Posterior cingulate gyrus (tissue), 11 donors: ENCODE measurements around the gene ABCA1.

Source experiments
- DNase-seq, 10 donors: peaks; one replicate each; pipeline versions ENCODE4 v3.0.0 to v3.0.0-alpha.2; 2020 to 2021; ENCODE audit warnings: mixed read lengths in 3 of 10
- intact Hi-C: fragments of 100-400 bp; cut with DNase I; formaldehyde crosslinking; loops from one replicate; pipeline ENCODE4 v1.15.1; 2023

The ABCA1 gene

DNA sequence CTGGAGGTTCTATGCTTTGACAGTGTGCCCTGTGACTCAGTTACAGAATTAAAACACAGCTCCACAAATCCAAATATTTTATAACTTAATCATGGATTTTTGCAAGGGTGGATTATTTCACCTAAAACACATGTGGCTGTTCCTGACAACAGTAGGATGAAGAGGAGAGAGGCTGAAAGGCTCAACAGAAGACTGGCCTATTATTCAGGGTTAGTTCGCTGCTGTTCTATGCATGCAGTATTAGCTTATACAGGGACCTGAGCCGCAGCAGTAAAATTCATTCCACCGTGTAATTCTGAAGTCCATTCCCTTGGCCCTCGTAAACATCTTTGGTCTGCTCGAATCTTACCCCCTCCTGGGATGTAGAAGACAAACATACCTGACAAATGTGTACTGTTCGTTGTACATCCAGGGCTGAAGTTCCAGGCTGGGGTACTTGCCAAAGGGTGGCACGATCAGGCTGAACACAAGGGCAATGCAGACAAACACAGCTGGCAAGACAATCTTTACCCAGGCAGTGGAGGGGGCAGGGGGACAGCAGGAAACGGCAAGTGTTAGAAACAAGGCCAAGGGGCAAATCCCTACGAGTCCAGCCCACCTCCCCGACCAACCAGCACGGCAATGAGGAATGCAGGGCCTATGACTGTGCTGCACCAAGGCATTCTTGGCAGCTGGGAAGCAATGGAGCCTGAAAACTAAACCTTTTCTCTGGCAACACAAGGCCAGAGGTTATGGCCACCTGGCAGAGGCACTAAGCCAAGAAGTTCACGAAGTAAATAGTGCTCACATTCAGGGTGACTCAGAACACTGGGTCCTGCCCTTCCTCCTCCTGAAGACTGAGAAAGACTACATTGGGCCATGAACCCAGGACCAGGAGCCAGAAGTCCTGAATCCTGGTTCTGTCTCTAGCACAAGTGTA lies 117.3 kb downstream of the ABCA1 start:
- peak in 2 of 10 donors; percentile 28 to 34 for DNase-seq
- intact Hi-C loops: no loop called here

DNA sequence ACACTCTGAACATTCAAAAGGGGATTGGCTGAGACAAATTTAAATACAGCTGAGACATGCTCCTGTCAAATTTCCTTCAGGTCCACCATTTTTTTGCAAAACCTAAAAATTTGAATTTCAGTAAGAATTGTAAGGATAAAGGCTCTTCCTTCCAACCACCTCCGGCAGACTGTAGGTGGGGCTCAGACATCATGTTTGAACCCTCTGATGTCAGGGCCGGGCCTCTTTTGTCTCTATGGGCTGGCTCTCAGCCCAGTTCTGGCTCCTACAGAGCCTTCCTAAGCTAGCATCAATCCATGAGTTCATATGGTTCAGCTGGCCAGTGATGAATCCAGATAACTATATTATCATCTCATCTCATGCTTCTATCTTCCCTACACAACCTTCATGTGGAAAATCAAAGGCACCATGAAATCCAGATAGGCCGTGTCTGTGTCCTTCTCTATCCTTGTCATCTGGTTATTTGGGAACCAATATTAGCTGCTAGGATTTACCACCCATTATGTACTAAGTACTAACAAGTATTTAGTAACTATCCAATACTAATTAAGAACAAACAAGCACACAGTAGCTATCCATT lies 119.8 kb downstream of the ABCA1 start:
- peak in 5 of 10 donors; percentile 39 to 92 (median 43) for DNase-seq
- intact Hi-C loops: no loop called here

DNA sequence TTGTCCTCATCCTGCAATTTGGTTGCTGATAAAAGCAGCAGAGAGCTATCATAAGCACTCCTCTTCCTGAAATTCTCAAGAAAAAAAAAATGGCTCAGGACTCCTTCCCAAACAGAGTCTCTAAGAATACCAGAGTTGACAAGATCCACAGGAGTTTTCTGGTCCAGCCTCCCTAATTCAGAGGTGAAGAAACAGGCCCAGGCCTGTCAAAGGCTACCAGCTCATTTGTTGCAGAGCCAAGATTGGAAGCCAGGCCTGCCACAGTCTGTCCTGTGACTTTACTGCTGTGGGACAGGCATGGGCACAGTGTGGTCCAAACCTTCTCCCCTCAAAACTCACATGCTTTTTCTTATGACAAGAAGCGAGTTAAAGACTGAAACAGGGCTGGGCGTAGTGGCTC lies 122.5 kb downstream of the ABCA1 start:
- intact Hi-C loops: no loop called here

DNA sequence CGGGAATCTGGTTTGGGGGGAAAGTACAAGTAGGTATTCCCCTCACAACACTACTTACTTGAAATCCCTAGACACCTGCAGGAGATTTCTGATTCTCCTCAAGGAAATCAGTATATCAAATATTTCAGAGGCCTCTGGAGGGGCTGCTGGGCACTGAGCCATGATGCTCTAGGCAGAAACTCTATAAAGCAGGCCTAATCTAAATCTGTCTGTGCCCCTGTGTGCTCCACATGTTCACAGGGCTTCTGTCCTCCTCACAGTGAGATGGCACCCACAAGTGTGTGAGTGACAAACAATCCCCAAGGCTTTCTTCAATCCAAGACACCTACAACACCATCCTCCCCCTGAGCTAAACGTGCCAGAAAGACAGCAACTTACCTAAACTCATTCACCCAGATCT lies 125.0 kb downstream of the ABCA1 start:
- intact Hi-C loops: no loop called here
- no peak for DNase-seq

More for the DNA sequence above, 122.5 kb downstream of the ABCA1 start:
- DNase-seq: no peak

DNA sequence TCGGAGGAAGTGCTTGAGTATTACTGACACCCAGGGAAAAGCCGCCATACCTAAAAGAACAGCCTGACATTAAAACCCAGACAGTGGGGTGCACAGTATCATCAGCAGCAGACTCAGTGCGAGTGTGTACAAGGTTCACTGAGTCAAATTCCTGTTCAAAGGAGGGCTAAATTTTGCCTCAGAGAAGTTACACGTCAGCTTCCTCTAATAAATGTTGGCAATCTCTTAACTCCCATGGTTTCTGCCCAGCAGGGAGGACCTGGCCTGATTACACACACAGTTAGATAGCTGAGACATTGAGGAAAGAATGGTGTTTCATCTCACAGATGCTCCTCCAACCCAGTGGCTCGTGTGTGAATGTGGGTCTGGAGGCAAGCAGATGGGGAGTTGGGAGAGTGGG lies 125.8 kb downstream of the ABCA1 start:
- intact Hi-C loops: no loop called here

DNA sequence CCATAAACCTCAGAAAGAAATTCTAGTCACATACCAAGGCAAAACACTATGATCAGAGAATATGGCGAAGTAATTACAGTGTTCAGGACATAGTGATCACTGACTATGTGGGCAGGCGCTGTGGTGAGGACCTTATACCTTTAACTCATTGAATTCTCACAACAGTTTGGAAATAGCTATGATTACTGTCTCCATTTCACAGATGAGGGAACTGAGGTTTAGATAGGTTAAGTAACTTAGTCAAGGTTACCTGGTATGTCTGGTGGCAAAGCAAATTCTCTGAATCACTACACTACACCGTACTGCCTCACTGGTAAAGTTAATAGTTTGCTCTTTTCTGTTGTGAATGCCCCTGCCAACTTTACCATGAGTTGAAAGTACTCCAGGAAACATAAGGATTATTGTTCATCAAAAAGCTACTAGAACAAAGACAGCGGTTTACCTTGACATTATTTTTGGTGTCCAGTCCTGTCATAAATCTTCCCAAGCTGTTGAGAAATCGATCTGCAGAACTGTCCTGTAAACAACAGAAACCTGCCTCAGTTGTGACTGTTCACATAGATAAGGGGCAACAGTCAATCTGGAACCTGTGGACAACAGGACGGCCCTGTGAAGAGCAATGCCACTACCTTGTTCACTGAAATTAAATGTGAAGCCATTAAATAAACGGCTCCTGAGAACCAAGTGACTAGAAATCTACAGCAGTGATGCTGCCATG lies 127.7 kb downstream of the ABCA1 start:
- DNase-seq: no peak
- intact Hi-C loops: no loop called here

More for the DNA sequence above, 125.8 kb downstream of the ABCA1 start:
- no peak for DNase-seq

DNA sequence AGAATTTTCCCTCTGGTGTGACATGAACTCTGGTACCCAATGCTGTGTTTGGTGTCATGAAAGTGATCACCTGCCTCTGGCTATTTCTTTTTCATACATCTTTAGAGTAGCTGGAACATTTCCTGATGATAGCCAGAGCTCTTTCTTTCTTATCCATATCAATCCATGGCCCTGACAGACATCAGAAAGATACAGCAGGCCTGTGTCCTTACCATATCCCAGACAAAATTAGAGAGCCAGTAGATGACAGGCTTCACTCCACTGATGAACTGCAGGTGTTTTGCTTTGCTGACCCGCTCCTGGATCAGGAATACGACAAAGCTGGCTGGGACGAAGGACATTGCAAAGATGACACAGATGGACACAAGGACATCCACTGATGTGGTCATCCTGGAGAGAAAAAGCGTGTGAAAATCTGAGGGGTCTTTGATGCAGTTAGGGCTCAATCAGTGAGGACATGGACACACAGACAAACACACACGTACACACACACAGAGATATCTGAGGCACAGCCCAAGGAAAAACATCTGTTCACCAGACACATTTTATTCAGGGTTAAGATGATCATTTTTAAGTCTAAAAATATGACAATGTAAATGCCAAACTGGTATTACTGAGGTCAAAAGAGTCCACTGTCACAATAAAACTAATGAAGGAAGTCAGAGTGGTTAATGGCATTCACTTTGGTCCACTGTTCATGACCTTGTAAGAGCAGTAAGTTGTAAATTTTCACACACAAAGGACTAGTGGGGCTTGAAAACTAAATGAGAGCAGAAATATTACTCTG lies 129.6 kb downstream of the ABCA1 start:
- no peak for DNase-seq
- intact Hi-C loops: no loop called here

DNA sequence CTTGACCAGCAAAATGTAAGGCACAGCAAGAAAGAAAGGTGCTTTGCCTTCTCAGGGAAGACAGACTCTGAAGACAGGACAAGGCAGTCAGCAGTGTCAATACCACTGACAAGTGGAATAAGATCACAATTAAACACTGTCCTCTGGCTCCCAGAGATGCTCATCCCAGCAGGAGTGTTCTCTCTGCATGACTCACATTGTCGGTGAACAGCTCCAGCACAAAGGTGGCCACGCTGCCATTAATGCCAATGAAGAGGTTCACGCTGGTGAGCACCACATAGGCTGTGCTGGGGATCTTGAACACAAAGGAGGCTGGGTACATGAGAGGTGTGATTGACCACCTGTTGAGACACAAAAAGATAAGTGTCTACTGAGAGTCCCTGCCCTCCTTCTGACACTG lies 132.1 kb downstream of the ABCA1 start:
- intact Hi-C loops: no loop called here
- no peak for DNase-seq

DNA sequence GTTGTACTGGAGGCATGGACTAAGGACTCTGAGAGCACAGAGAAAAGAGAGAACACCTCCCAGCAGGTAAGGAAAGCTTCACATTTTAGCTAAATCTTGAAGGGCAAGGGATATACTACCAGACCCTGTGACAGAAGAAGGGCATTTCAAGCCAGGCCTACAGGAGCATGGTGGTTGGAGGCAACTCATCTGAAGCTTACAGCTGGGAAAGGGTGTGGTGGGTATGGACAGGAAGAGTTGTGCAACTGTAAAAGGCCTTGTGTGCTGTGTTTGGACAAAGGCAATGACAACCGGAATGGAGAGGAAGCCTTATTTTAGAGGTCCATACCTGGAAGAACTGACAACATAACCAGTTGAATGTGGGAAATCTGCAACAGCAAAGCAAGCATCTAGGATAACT lies 132.9 kb downstream of the ABCA1 start:
- intact Hi-C loops: no loop called here
- DNase-seq: no peak

DNA sequence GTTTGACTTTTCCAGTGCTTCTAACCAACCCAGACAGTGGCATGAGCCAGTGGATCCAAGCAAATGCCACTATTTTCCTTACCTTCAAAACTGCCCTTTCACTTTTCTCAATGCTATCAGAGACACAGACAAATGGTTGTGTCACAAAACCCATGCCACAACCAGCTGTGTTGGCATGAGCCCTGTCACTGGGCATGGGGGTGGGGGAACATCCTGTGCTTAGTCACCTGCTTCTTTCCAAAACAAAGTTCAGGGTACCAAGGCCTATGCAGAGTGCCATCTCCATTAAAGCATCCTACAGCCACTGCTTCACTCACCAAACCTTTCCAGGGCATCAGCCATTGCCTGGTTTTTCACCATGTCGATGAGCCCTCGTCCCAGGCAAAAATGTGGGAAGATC lies 133.9 kb downstream of the ABCA1 start:
- DNase-seq: no peak
- intact Hi-C loops: no loop called here

DNA sequence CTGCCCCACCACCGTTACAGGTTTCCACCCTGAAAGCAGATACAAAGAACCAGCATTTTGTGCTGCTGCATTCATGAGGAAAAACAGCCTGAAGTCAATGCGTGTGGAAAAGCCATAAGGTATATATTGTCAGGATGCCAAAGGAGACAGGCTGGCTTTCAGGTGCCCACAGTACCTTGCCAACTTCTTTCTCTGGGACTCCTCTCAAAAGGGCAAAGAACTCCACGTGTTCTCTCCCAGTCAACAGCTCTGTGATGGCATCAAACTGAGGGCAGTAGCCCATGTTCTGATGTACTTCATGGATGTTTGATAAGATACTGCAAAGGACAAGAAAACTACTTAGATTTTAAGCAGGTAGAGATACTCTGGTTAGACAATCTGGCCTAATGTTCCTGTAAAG lies 139.7 kb downstream of the ABCA1 start:
- intact Hi-C loops: loop anchor here (10.0 kb wide), 1 partner anchor 627 kb away; no protein-coding TSS in a partner anchor
- DNase-seq: no peak

DNA sequence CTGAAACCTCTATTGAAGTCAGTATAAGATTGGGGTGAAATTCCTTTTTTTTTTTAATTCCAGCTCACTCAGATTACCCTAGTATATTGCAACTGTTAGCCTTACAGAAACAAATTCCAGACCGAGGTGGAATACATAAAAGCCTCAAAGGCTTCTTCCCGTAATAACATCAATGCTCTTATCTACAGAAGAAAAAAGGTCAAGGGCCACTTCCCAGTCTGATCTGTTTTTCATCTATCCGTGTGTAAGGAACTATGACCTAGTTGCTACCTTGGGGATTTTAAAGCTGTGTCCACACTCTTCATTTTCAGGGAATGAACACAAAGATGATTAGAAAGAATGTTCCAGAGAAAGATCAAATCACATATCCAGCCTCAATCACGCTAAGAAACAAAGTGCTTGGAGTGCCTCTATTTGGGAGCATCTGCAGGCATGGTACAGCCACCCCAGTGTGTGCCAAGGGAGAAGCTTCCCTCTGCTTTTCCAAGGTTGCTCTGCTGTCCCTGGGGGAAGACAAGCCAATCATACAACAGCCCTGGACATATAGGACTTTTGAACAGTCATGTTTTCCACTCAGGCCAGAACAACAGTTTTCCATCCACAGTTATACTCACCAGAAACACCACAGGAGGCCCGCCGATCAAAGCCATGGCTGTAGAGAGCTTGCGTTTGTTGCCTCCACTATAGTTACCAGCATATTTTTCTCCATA lies 140.5 kb downstream of the ABCA1 start:
- intact Hi-C loops: loop anchor here (10.0 kb wide), 1 partner anchor 627 kb away; no protein-coding TSS in a partner anchor
- DNase-seq: no peak

DNA sequence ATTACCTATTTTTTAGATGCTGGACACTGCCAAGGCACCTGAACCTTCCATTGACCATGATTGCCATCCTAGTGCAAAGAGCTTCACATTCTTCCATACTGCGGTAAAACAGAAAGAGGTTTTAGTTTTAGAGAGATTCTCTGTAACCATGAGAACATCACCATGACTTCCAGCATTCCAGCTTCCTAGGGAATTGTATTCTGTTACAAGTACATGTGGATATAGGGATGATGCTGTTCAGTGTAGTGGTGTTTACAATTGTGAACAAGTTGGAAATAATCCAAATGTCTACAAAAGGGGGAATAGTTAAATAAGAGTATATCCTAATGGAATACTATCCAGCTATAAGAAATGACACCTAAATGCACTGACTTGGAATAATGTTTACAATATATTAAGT lies 141.7 kb downstream of the ABCA1 start:
- DNase-seq: no peak
- intact Hi-C loops: loop anchor here (10.0 kb wide), 1 partner anchor 629 kb away; no protein-coding TSS in a partner anchor

DNA sequence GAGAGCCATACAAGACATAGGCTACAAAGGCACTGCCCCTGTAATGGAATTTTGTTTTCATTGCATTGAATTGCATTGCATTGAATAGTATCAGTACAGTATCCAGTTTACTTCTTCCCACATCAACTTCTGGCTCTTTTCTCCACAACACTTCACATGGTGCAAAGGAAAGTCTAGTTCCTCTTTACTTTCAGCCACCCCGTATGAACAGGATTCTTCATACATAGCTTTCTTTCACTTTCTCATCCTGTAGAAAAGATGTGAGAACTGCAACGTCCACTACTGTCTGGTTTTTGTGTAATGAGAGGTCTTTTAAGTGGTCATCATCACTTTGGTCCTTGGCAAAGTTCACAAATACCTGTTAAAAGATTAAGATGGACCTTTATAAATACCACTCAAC lies 143.9 kb downstream of the ABCA1 start:
- DNase-seq: no peak
- intact Hi-C loops: loop anchor here (10.0 kb wide), 1 partner anchor 631 kb away; no protein-coding TSS in a partner anchor

DNA sequence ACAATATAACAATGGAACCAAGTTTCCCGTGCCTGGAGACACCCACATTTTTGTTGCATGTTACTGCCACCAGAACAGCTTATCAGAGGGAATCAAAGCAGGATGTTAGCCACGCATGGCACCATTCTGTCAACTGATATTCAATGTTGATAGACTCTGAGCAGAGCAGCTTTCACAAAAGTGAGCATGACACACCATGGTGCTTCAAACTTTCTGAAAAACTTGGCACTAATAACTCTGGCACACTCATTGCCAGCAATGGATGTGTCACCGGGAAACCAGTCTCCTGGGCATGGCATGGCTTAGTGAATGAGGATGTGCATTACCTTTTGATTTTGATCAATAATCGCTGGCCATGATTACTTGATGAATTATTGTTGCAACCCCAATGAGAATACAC lies 144.4 kb downstream of the ABCA1 start:
- intact Hi-C loops: loop anchor here (10.0 kb wide), 1 partner anchor 631 kb away; no protein-coding TSS in a partner anchor
- DNase-seq: no peak

DNA sequence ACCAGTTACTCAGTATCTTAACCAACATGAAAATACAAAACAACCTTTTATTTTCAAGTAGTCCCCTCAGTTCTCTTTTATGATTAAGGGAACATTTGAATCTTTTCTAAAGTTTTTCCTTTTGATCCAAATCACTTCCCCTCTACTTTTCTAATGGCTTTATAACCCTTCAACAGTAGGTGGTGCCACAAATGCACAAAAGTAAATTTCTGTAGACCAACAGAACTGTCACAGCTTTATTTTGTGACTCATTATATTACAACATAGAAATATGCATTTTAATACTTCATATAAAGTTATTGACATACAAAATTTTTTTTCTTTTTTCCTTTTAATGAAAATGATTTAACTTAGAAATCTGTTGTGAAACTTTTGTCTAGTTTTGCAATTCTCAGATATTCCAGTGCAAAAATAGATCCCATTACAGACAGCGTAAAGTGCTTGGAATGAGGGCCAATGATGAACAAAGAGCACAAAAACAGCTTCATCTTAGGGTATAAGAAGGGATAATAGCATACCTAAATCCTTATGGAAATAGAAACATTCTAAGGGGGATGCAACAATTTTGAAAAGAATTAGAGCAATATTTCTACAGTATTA lies 147.1 kb downstream of the ABCA1 start:
- no peak for DNase-seq
- intact Hi-C loops: loop anchor here (2.0 to 10.0 kb wide), 2 partner anchors 376 to 634 kb away; no protein-coding TSS in a partner anchor

DNA sequence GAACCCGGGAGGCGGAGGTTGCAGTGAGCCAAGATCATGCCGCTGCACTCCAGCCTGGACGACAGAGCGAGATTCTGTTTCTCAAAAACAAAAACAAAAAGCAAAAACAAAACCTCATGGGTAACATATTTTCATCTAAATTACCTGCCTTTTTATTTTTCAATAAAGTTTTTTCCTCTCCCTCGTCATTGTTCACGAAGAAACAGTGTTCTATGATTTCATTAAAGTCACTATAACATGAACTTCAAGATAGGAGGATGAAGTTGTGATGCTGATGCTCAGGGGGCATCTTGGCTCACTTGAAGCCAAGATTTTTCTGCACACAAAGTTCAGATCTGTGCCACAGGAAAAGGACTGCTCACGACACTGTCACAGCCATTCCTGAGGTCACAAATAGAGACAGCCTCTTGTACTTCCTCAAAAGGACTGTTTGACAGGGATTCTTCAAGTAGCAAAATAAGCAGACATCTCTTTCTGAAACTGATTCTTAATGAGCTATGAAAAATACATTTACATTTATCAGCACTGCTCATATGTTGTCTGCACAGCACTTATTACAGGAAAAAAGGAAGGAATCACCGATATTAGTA lies 147.9 kb downstream of the ABCA1 start:
- intact Hi-C loops: loop anchor here (2.0 to 10.0 kb wide), 2 partner anchors 377 to 635 kb away; no protein-coding TSS in a partner anchor
- no peak for DNase-seq

DNA sequence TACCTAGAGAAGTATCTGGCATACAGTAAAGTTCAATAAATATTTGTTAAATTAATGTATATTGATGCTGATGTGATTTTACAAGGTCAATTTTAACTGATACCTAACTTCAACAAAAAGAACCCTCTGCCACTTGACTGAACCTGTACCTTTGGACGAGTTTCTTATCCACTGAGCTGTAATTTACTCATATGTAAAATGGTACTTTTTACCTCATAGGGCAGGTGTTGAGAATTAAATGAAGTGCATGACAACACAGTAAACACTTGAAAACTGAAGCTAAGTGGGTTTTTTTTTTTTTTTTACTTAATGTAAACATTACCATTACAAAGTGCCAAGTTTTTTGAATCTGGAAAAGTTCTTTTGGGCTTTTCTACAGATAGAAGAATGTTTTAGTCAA lies 148.6 kb downstream of the ABCA1 start:
- no peak for DNase-seq
- intact Hi-C loops: no loop called here

DNA sequence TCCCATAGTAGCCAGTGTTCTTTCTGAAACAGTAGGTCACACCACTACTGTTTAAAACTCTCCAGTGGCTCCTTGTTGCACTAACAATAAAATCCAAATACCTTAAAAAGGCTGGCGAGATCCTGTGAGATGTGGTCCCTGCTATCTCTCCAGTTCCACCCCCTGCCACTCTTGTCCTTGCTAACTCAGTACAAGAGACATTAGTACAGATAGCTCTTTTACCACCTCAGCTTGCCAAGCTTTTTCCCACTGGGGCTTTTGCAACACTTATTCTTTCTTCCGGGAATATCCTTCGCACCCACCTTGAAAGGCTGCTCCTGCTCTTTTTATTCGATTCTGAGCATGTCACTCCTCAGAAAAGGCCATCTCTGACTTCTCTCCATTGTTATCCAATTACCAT lies 149.2 kb downstream of the ABCA1 start:
- intact Hi-C loops: no loop called here
- no peak for DNase-seq
